H9 (cell line): ENCODE data around the gene VPS13A. TPM values are rescaled to one million over a fixed set of nuclear protein-coding genes. Genes with fewer than 3 reads are reported as not detected.
"Not testable (repeated sequence)": the region's sequence is repeated elsewhere in the genome, so short reads cannot be mapped to it uniquely, and the experiment has no call there.

ENCODE experiments used
- DNase-seq: peaks from one replicate; pipeline ENCODE4 v3.0.0-alpha.2; 2017
- H2AFZ ChIP-seq: one replicate; pipeline ENCODE4 v1.6.1; 2013; ENCODE audit warnings: mild to moderate bottlenecking, low read length, control low read depth, moderate library complexity
- H2AK5ac ChIP-seq: 2 replicates; pipeline ENCODE4 v1.6.1; 2013; ENCODE audit warnings: low read length, control low read depth, mixed read lengths; ENCODE audit not compliant: insufficient read length
- H2BK120ac ChIP-seq: one replicate; pipeline ENCODE4 v1.6.1; 2013; ENCODE audit warnings: low read depth, mild to moderate bottlenecking, low read length, control low read depth, inconsistent platforms; ENCODE audit not compliant: poor library complexity, severe bottlenecking
- H2BK12ac ChIP-seq: 2 replicates; pipeline ENCODE4 v1.6.1; 2013; ENCODE audit warnings: low read length, control low read depth, mixed read lengths, low read depth; ENCODE audit not compliant: insufficient read length
- H2BK15ac ChIP-seq: 2 replicates; pipeline ENCODE4 v1.6.1; 2013; ENCODE audit warnings: low read depth, low read length, control low read depth
- H2BK20ac ChIP-seq: one replicate; pipeline ENCODE4 v1.6.1; 2013; ENCODE audit warnings: low read depth, mild to moderate bottlenecking, low read length, control low read depth, inconsistent platforms; ENCODE audit not compliant: poor library complexity, severe bottlenecking
- H2BK5ac ChIP-seq: 2 replicates; pipeline ENCODE4 v1.6.1; 2013; ENCODE audit warnings: low read length, control low read depth, mixed read lengths; ENCODE audit not compliant: insufficient read length
- H3K14ac ChIP-seq: 2 replicates; pipeline ENCODE4 v1.6.1; 2013; ENCODE audit warnings: low read length, control low read depth; ENCODE audit not compliant: insufficient read depth
- H3K18ac ChIP-seq: 2 replicates; pipeline ENCODE4 v1.6.1; 2013; ENCODE audit warnings: low read depth, mild to moderate bottlenecking, mixed read lengths, low read length, control low read depth; ENCODE audit not compliant: insufficient read length
- H3K23ac ChIP-seq: 2 replicates; pipeline ENCODE4 v1.6.1; 2013; ENCODE audit warnings: low read length, control low read depth, mixed read lengths, low read depth; ENCODE audit not compliant: insufficient read length
- H3K23me2 ChIP-seq: 2 replicates; pipeline ENCODE4 v1.6.1; 2013; ENCODE audit warnings: low read depth, mild to moderate bottlenecking, mixed read lengths, low read length, control low read depth; ENCODE audit not compliant: insufficient read length, poor library complexity, severe bottlenecking
- H3K27ac ChIP-seq: 2 replicates; pipeline ENCODE4 v1.5.1; 2013; ENCODE audit warnings: low read length, control low read depth, mixed read lengths, low read depth; ENCODE audit not compliant: insufficient read length
- H3K27me3 ChIP-seq: 2 replicates; pipeline ENCODE4 v1.6.1; 2013; ENCODE audit warnings: low read length, control low read depth, inconsistent platforms; ENCODE audit not compliant: insufficient read depth
- H3K4ac ChIP-seq: 2 replicates; pipeline ENCODE4 v1.6.1; 2013; ENCODE audit warnings: low read depth, mild to moderate bottlenecking, control low read depth, inconsistent platforms, low read length, moderate library complexity
- H3K4me1 ChIP-seq: 2 replicates; pipeline ENCODE4 v1.6.1; 2013; ENCODE audit warnings: low read length, control low read depth, inconsistent platforms; ENCODE audit not compliant: insufficient read depth
- H3K4me2 ChIP-seq: 2 replicates; pipeline ENCODE4 v1.6.1; 2013; ENCODE audit warnings: low read length, control low read depth, mixed read lengths; ENCODE audit not compliant: insufficient read length, insufficient read depth
- H3K56ac ChIP-seq: 2 replicates; pipeline ENCODE4 v1.6.1; 2013; ENCODE audit warnings: low read depth, mild to moderate bottlenecking, mixed read lengths, low read length, control low read depth; ENCODE audit not compliant: insufficient read length
- H3K79me1 ChIP-seq: 2 replicates; pipeline ENCODE4 v1.6.1; 2013; ENCODE audit warnings: low read depth, mild to moderate bottlenecking, moderate library complexity, low read length, control low read depth, inconsistent platforms; ENCODE audit not compliant: insufficient read depth, poor library complexity, severe bottlenecking
- H3K79me2 ChIP-seq: 2 replicates; pipeline ENCODE4 v1.6.1; 2013; ENCODE audit warnings: low read length, control low read depth, inconsistent platforms; ENCODE audit not compliant: insufficient read depth
- H3K9ac ChIP-seq: 2 replicates; pipeline ENCODE4 v1.6.1; 2013; ENCODE audit warnings: low read length, control low read depth, mixed read lengths; ENCODE audit not compliant: insufficient read length; ENCODE audit errors: extremely low read depth
- H3K9me3 ChIP-seq: one replicate; pipeline ENCODE4 v1.6.1; 2013; ENCODE audit warnings: low read depth, low read length, inconsistent platforms; ENCODE audit not compliant: control insufficient read depth
- H3T11ph ChIP-seq: one replicate; pipeline ENCODE4 v1.6.1; 2013; ENCODE audit warnings: mild to moderate bottlenecking, low read length, control low read depth, inconsistent platforms
- H4K20me1 ChIP-seq: one replicate; pipeline ENCODE4 v1.6.1; 2013; ENCODE audit not compliant: control insufficient read depth, insufficient read length, insufficient read depth
- H4K5ac ChIP-seq: 2 replicates; pipeline ENCODE4 v1.6.1; 2013; ENCODE audit warnings: low read depth, mild to moderate bottlenecking, mixed read lengths, low read length, control low read depth; ENCODE audit not compliant: insufficient read length
- H4K8ac ChIP-seq: replicated peaks from 2 replicates; pipeline ENCODE4 v1.6.1; 2013; ENCODE audit warnings: low read length, control low read depth, mixed read lengths, low read depth; ENCODE audit not compliant: insufficient read length
- H4K91ac ChIP-seq: 2 replicates; pipeline ENCODE4 v1.6.1; 2013; ENCODE audit warnings: low read depth, mild to moderate bottlenecking, moderate library complexity, mixed read lengths, low read length, control low read depth; ENCODE audit not compliant: insufficient read length
- H3K27ac Mint-ChIP-seq, 3 experiments: 2 replicates in 2 of 3; 3 replicates in 1 of 3; pipeline ENCODE4 v1.8.0; 2020 to 2021; ENCODE audit warnings: mixed read lengths in 3 of 3, mild to moderate bottlenecking in 1 of 3, moderate library complexity in 1 of 3
- H3K27me3 Mint-ChIP-seq: 2 replicates; pipeline ENCODE4 v1.8.0; 2021; ENCODE audit warnings: low read depth, mild to moderate bottlenecking, moderate library complexity, mixed read lengths
- H3K36me3 Mint-ChIP-seq, 3 experiments: 2 replicates in 2 of 3; 3 replicates in 1 of 3; pipeline ENCODE4 v1.8.0; 2020 to 2021; ENCODE audit warnings: low read depth in 3 of 3, mixed read lengths in 3 of 3; ENCODE audit not compliant: insufficient read depth in 1 of 3
- H3K4me1 Mint-ChIP-seq, 2 experiments: 2 replicates each; pipeline ENCODE4 v1.8.0; 2020; ENCODE audit warnings: mixed read lengths in 2 of 2
- H3K4me3 Mint-ChIP-seq, 2 experiments: 2 replicates in 1 of 2; 3 replicates in 1 of 2; pipeline ENCODE4 v1.8.0; 2020 to 2021; ENCODE audit warnings: mild to moderate bottlenecking in 2 of 2, mixed read lengths in 2 of 2, moderate library complexity in 1 of 2
- H3K9me3 Mint-ChIP-seq, 2 experiments: 2 replicates in 1 of 2; 3 replicates in 1 of 2; pipeline ENCODE4 v1.8.0; 2020; ENCODE audit warnings: mild to moderate bottlenecking in 2 of 2, mixed read lengths in 2 of 2, moderate library complexity in 1 of 2
- CTCF ChIP-seq: fragments of 200-600 bp; sonication (generic); conservative IDR thresholded peaks from 3 replicates; pipeline ENCODE4 v1.8.0; 2021; ENCODE audit warnings: antibody characterized with exemption, mild to moderate bottlenecking
- WGBS: extraction: QIAGEN DNeasy Blood & Tissue Kit; methylation state at CpG from one replicate; pipeline ENCODE4 v1.1.7; 2013; ENCODE audit warnings: missing lambda C conversion rate, low lambda C conversion rate, mixed read lengths; ENCODE audit not compliant: insufficient read length; ENCODE audit errors: extremely low coverage; 5-methylcytosine and 5-hydroxymethylcytosine counted together
- total RNA-seq: library from RNA; stranded (reverse); gene quantifications from 2 replicates; pipeline ENCODE4 v1.2.1, GENCODE V29; 2021

The VPS13A gene
- total RNA-seq, 1 experiment from 2014 or later: 34.0 TPM

GRCh38 chr9:77392328-77392727, 215.0 kb downstream of the VPS13A start:
- no peaks in the 10 kb centered on the region for H4K20me1 ChIP-seq
- WGBS: no CpG with 5 or more reads among the region's 7 CpGs
- H4K5ac ChIP-seq: no peak overlapping the region

GRCh38 chr9:77398581-77398980, 221.2 kb downstream of the VPS13A start:
- H2BK20ac ChIP-seq, H3K4me3 Mint-ChIP-seq, H3K4me1 Mint-ChIP-seq, H3K27me3 Mint-ChIP-seq, H3K79me1 ChIP-seq, H3K56ac ChIP-seq, H4K91ac ChIP-seq, H3K36me3 Mint-ChIP-seq, H3K27me3 ChIP-seq, H3K4me1 ChIP-seq, H3K23me2 ChIP-seq, H4K5ac ChIP-seq, H3K4me2 ChIP-seq, H3K9me3 ChIP-seq, H3K4ac ChIP-seq, H3K79me2 ChIP-seq, H3K9me3 Mint-ChIP-seq, H3K18ac ChIP-seq, H2BK120ac ChIP-seq, H3K27ac ChIP-seq, H4K8ac ChIP-seq, H3K9ac ChIP-seq, H2BK12ac ChIP-seq, H3K14ac ChIP-seq, DNase-seq, H2BK5ac ChIP-seq, H3T11ph ChIP-seq, H2AFZ ChIP-seq, H4K20me1 ChIP-seq, H3K23ac ChIP-seq, H3K27ac Mint-ChIP-seq, H2BK15ac ChIP-seq, H2AK5ac ChIP-seq: not testable (repeated sequence)
- WGBS: no CpG with 5 or more reads among the region's 9 CpGs

More at GRCh38 chr9:77392328-77392727, 215.0 kb downstream of the VPS13A start:
- Histone ChIP-seq H3K9ac (no peak overlapping the region), H3K4me2 (no peak overlapping the region), H3K27ac (no peak overlapping the region), H3K23ac (no peak overlapping the region), H3K27me3 (no peaks in the 10 kb centered on the region), H3K18ac (no peak overlapping the region), H3K14ac (no peak overlapping the region), H2BK15ac (no peak overlapping the region), H3K4me1 (no peaks in the 10 kb centered on the region), H3T11ph (no peak overlapping the region), H3K23me2 (no peaks in the 10 kb centered on the region), H3K4ac (no peak overlapping the region), H3K56ac (no peak overlapping the region), H4K91ac (no peak overlapping the region), H3K79me1 (no peaks in the 10 kb centered on the region), H3K79me2 (no peaks in the 10 kb centered on the region), H2BK12ac (no peak overlapping the region), H2BK20ac (no peak overlapping the region), H2BK120ac (no peak overlapping the region), H3K9me3 (no peaks in the 10 kb centered on the region), H4K8ac (no peak overlapping the region), H2AFZ (no peak overlapping the region), H2BK5ac (no peak overlapping the region), H2AK5ac (no peak overlapping the region)
- Mint-ChIP-seq H3K27ac (no peak overlapping the region), H3K4me3 (no peak overlapping the region), H3K9me3 (peaks cover 0 to 3% of the 10 kb centered on the region in 2 experiments; a peak in 2 of 5 replicates), H3K27me3 (no peaks in the 10 kb centered on the region), H3K4me1 (no peaks in the 10 kb centered on the region), H3K36me3 (peaks cover 0 to 4% (median 2%) of the 10 kb centered on the region in 3 experiments; a peak in 2 of 7 replicates)
- DNase-seq: no peak
- TF ChIP-seq CTCF: no peak
